H9 (cell line): Measurements from ENCODE around the gene EGLN1. TPM values are rescaled to one million over a fixed set of nuclear protein-coding genes. Genes with fewer than 3 reads are reported as not detected.

Source experiments
- DNase-seq: peaks from one replicate; pipeline ENCODE4 v3.0.0-alpha.2; 2017
- H2AFZ ChIP-seq: one replicate; pipeline ENCODE4 v1.6.1; 2013; ENCODE audit warnings: mild to moderate bottlenecking, low read length, control low read depth, moderate library complexity
- H2AK5ac ChIP-seq: 2 replicates; pipeline ENCODE4 v1.6.1; 2013; ENCODE audit warnings: low read length, control low read depth, mixed read lengths; ENCODE audit not compliant: insufficient read length
- H2BK120ac ChIP-seq: one replicate; pipeline ENCODE4 v1.6.1; 2013; ENCODE audit warnings: low read depth, mild to moderate bottlenecking, low read length, control low read depth, inconsistent platforms; ENCODE audit not compliant: poor library complexity, severe bottlenecking
- H2BK12ac ChIP-seq: 2 replicates; pipeline ENCODE4 v1.6.1; 2013; ENCODE audit warnings: low read length, control low read depth, mixed read lengths, low read depth; ENCODE audit not compliant: insufficient read length
- H2BK15ac ChIP-seq: 2 replicates; pipeline ENCODE4 v1.6.1; 2013; ENCODE audit warnings: low read depth, low read length, control low read depth
- H2BK20ac ChIP-seq: one replicate; pipeline ENCODE4 v1.6.1; 2013; ENCODE audit warnings: low read depth, mild to moderate bottlenecking, low read length, control low read depth, inconsistent platforms; ENCODE audit not compliant: poor library complexity, severe bottlenecking
- H2BK5ac ChIP-seq: 2 replicates; pipeline ENCODE4 v1.6.1; 2013; ENCODE audit warnings: low read length, control low read depth, mixed read lengths; ENCODE audit not compliant: insufficient read length
- H3K14ac ChIP-seq: 2 replicates; pipeline ENCODE4 v1.6.1; 2013; ENCODE audit warnings: low read length, control low read depth; ENCODE audit not compliant: insufficient read depth
- H3K18ac ChIP-seq: 2 replicates; pipeline ENCODE4 v1.6.1; 2013; ENCODE audit warnings: low read depth, mild to moderate bottlenecking, mixed read lengths, low read length, control low read depth; ENCODE audit not compliant: insufficient read length
- H3K23ac ChIP-seq: 2 replicates; pipeline ENCODE4 v1.6.1; 2013; ENCODE audit warnings: low read length, control low read depth, mixed read lengths, low read depth; ENCODE audit not compliant: insufficient read length
- H3K23me2 ChIP-seq: 2 replicates; pipeline ENCODE4 v1.6.1; 2013; ENCODE audit warnings: low read depth, mild to moderate bottlenecking, mixed read lengths, low read length, control low read depth; ENCODE audit not compliant: insufficient read length, poor library complexity, severe bottlenecking
- H3K27ac ChIP-seq: 2 replicates; pipeline ENCODE4 v1.5.1; 2013; ENCODE audit warnings: low read length, control low read depth, mixed read lengths, low read depth; ENCODE audit not compliant: insufficient read length
- H3K27me3 ChIP-seq: 2 replicates; pipeline ENCODE4 v1.6.1; 2013; ENCODE audit warnings: low read length, control low read depth, inconsistent platforms; ENCODE audit not compliant: insufficient read depth
- H3K4ac ChIP-seq: 2 replicates; pipeline ENCODE4 v1.6.1; 2013; ENCODE audit warnings: low read depth, mild to moderate bottlenecking, control low read depth, inconsistent platforms, low read length, moderate library complexity
- H3K4me1 ChIP-seq: 2 replicates; pipeline ENCODE4 v1.6.1; 2013; ENCODE audit warnings: low read length, control low read depth, inconsistent platforms; ENCODE audit not compliant: insufficient read depth
- H3K4me2 ChIP-seq: 2 replicates; pipeline ENCODE4 v1.6.1; 2013; ENCODE audit warnings: low read length, control low read depth, mixed read lengths; ENCODE audit not compliant: insufficient read length, insufficient read depth
- H3K56ac ChIP-seq: 2 replicates; pipeline ENCODE4 v1.6.1; 2013; ENCODE audit warnings: low read depth, mild to moderate bottlenecking, mixed read lengths, low read length, control low read depth; ENCODE audit not compliant: insufficient read length
- H3K79me1 ChIP-seq: 2 replicates; pipeline ENCODE4 v1.6.1; 2013; ENCODE audit warnings: low read depth, mild to moderate bottlenecking, moderate library complexity, low read length, control low read depth, inconsistent platforms; ENCODE audit not compliant: insufficient read depth, poor library complexity, severe bottlenecking
- H3K79me2 ChIP-seq: 2 replicates; pipeline ENCODE4 v1.6.1; 2013; ENCODE audit warnings: low read length, control low read depth, inconsistent platforms; ENCODE audit not compliant: insufficient read depth
- H3K9ac ChIP-seq: 2 replicates; pipeline ENCODE4 v1.6.1; 2013; ENCODE audit warnings: low read length, control low read depth, mixed read lengths; ENCODE audit not compliant: insufficient read length; ENCODE audit errors: extremely low read depth
- H3K9me3 ChIP-seq: one replicate; pipeline ENCODE4 v1.6.1; 2013; ENCODE audit warnings: low read depth, low read length, inconsistent platforms; ENCODE audit not compliant: control insufficient read depth
- H3T11ph ChIP-seq: one replicate; pipeline ENCODE4 v1.6.1; 2013; ENCODE audit warnings: mild to moderate bottlenecking, low read length, control low read depth, inconsistent platforms
- H4K20me1 ChIP-seq: one replicate; pipeline ENCODE4 v1.6.1; 2013; ENCODE audit not compliant: control insufficient read depth, insufficient read length, insufficient read depth
- H4K5ac ChIP-seq: 2 replicates; pipeline ENCODE4 v1.6.1; 2013; ENCODE audit warnings: low read depth, mild to moderate bottlenecking, mixed read lengths, low read length, control low read depth; ENCODE audit not compliant: insufficient read length
- H4K8ac ChIP-seq: replicated peaks from 2 replicates; pipeline ENCODE4 v1.6.1; 2013; ENCODE audit warnings: low read length, control low read depth, mixed read lengths, low read depth; ENCODE audit not compliant: insufficient read length
- H4K91ac ChIP-seq: 2 replicates; pipeline ENCODE4 v1.6.1; 2013; ENCODE audit warnings: low read depth, mild to moderate bottlenecking, moderate library complexity, mixed read lengths, low read length, control low read depth; ENCODE audit not compliant: insufficient read length
- H3K27ac Mint-ChIP-seq, 3 experiments: 2 replicates in 2 of 3; 3 replicates in 1 of 3; pipeline ENCODE4 v1.8.0; 2020 to 2021; ENCODE audit warnings: mixed read lengths in 3 of 3, mild to moderate bottlenecking in 1 of 3, moderate library complexity in 1 of 3
- H3K27me3 Mint-ChIP-seq: 2 replicates; pipeline ENCODE4 v1.8.0; 2021; ENCODE audit warnings: low read depth, mild to moderate bottlenecking, moderate library complexity, mixed read lengths
- H3K36me3 Mint-ChIP-seq, 3 experiments: 2 replicates in 2 of 3; 3 replicates in 1 of 3; pipeline ENCODE4 v1.8.0; 2020 to 2021; ENCODE audit warnings: low read depth in 3 of 3, mixed read lengths in 3 of 3; ENCODE audit not compliant: insufficient read depth in 1 of 3
- H3K4me1 Mint-ChIP-seq, 2 experiments: 2 replicates each; pipeline ENCODE4 v1.8.0; 2020; ENCODE audit warnings: mixed read lengths in 2 of 2
- H3K4me3 Mint-ChIP-seq, 2 experiments: 2 replicates in 1 of 2; 3 replicates in 1 of 2; pipeline ENCODE4 v1.8.0; 2020 to 2021; ENCODE audit warnings: mild to moderate bottlenecking in 2 of 2, mixed read lengths in 2 of 2, moderate library complexity in 1 of 2
- H3K9me3 Mint-ChIP-seq, 2 experiments: 2 replicates in 1 of 2; 3 replicates in 1 of 2; pipeline ENCODE4 v1.8.0; 2020; ENCODE audit warnings: mild to moderate bottlenecking in 2 of 2, mixed read lengths in 2 of 2, moderate library complexity in 1 of 2
- CTCF ChIP-seq: fragments of 200-600 bp; sonication (generic); conservative IDR thresholded peaks from 3 replicates; pipeline ENCODE4 v1.8.0; 2021; ENCODE audit warnings: antibody characterized with exemption, mild to moderate bottlenecking
- total RNA-seq: library from RNA; stranded (reverse); gene quantifications from 2 replicates; pipeline ENCODE4 v1.2.1, GENCODE V29; 2021

EGLN1 gene
- total RNA-seq, 1 experiment from 2014 or later = 8.4 TPM

GRCh38 chr1:231442735-231443134 lies 20.6 kb upstream of the EGLN1 start:
- no peak overlapping the region for H2AFZ ChIP-seq
- Mint-ChIP-seq H3K4me3 (no peak overlapping the region), H3K27me3 (peaks cover 32% of the 10 kb centered on the region), H3K27ac (no peak overlapping the region), H3K9me3 (no peaks in the 10 kb centered on the region; a peak in 2 of 5 replicates), H3K4me1 (no peaks in the 10 kb centered on the region), H3K36me3 (no peaks in the 10 kb centered on the region)
- no peak overlapping the region for H4K8ac ChIP-seq
- no peak overlapping the region for H2BK120ac ChIP-seq
- H3K9ac ChIP-seq = no peak overlapping the region
- H2BK20ac ChIP-seq = no peak overlapping the region
- H2BK5ac ChIP-seq = no peak overlapping the region
- no peaks in the 10 kb centered on the region for H3K79me2 ChIP-seq
- no peaks in the 10 kb centered on the region for H3K79me1 ChIP-seq
- H3K18ac ChIP-seq = no peak overlapping the region
- no peak overlapping the region for H3K23ac ChIP-seq
- no peak overlapping the region for H3K56ac ChIP-seq
- H3K9me3 ChIP-seq = no peaks in the 10 kb centered on the region
- H4K20me1 ChIP-seq = no peaks in the 10 kb centered on the region
- H3K27ac ChIP-seq = no peak overlapping the region
- H2BK12ac ChIP-seq = no peak overlapping the region
- no peak overlapping the region for H3K4ac ChIP-seq
- H3T11ph ChIP-seq = no peak overlapping the region
- H4K5ac ChIP-seq = no peak overlapping the region
- DNase-seq = no peak
- H4K91ac ChIP-seq = no peak overlapping the region
- H3K27me3 ChIP-seq = no peaks in the 10 kb centered on the region
- H3K4me2 ChIP-seq = no peak overlapping the region
- H2BK15ac ChIP-seq = no peak overlapping the region
- H3K23me2 ChIP-seq = no peaks in the 10 kb centered on the region
- H3K4me1 ChIP-seq = no peaks in the 10 kb centered on the region
- TF ChIP-seq CTCF = no peak
- no peak overlapping the region for H2AK5ac ChIP-seq
- no peak overlapping the region for H3K14ac ChIP-seq
